Endothelial cell of umbilical vein (primary cell): Measurements from ENCODE around the gene GPN1. TPM values are rescaled to one million over a fixed set of nuclear protein-coding genes. Genes with fewer than 3 reads are reported as not detected.

ENCODE experiments used
- BruUV-seq: library from RNA; stranded (reverse); fragments of 400-500 nt; replicated peaks from 2 replicates; lab custom pipeline; 2021; lab: Mats Ljungman, UMichigan
- CTCF ChIA-PET: fragments of 300-600, 350-600 bp; sonication (Branson Sonifier 250); formaldehyde crosslinking; loops from one replicate; lab custom pipeline; 2021; ENCODE audit warnings: antibody characterized with exemption, inconsistent platforms; lab: Charles Lee
- POLR2A ChIA-PET: fragments of 300-600, 350-600 bp; sonication (Branson Sonifier 250); formaldehyde crosslinking; loops from one replicate; lab custom pipeline; 2021; ENCODE audit warnings: antibody characterized with exemption, inconsistent platforms; lab: Charles Lee
- DNase-seq: peaks from one replicate; pipeline ENCODE4 v3.0.0-alpha.2; 2011; ENCODE audit warnings: low read depth, low spot score
- FAIRE-seq: peaks from 2 replicates; lab custom pipeline; 2011; peaks lifted over from hg19 to GRCh38; lab: Jason Lieb, UNC
- H2AFZ ChIP-seq: 2 replicates; pipeline ENCODE4 v1.6.0; 2012; ENCODE audit warnings: low read depth, low read length, control low read depth, inconsistent platforms
- H3K27ac ChIP-seq: 2 replicates; pipeline ENCODE4 v1.5.1; 2011; ENCODE audit warnings: low read depth, mild to moderate bottlenecking, control low read depth, low read length, moderate library complexity; ENCODE audit not compliant: insufficient read depth
- H3K27me3 ChIP-seq, 2 experiments: 2 replicates each; pipeline versions ENCODE4 v1.6.0 to v1.6.1; 2011; ENCODE audit warnings: low read length in 2 of 2, mixed read lengths in 1 of 2; ENCODE audit not compliant: control insufficient read depth in 2 of 2, insufficient read depth in 2 of 2
- H3K36me3 ChIP-seq, 2 experiments: 2 replicates in 1 of 2; 3 replicates in 1 of 2; pipeline ENCODE4 v1.5.1; 2011; ENCODE audit warnings: low read length in 2 of 2, mild to moderate bottlenecking in 1 of 2, moderate library complexity in 1 of 2; ENCODE audit not compliant: control insufficient read depth in 2 of 2, insufficient read depth in 2 of 2; ENCODE audit errors: extremely low read depth in 1 of 2
- H3K4me1 ChIP-seq: 3 replicates; pipeline ENCODE4 v1.5.1; 2011; ENCODE audit warnings: mild to moderate bottlenecking, low read length; ENCODE audit not compliant: control insufficient read depth, insufficient read depth; ENCODE audit errors: extremely low read depth
- H3K4me2 ChIP-seq: 2 replicates; pipeline ENCODE4 v1.6.1; 2011; ENCODE audit warnings: low read length, control low read depth, mixed read lengths; ENCODE audit not compliant: insufficient read depth
- H3K4me3 ChIP-seq, 3 experiments: fragments of 200-600 bp in 1 of 3; sonication (generic), shearing (Covaris generic) in 1 of 3; replicated peaks in 1 of 3; 2 replicates each; pipeline ENCODE4 v1.5.1; 2011 to 2016; ENCODE audit warnings: control low read depth in 3 of 3, low read length in 3 of 3, mild to moderate bottlenecking in 2 of 3, inconsistent platforms in 1 of 3, low read depth in 1 of 3, moderate library complexity in 1 of 3; ENCODE audit not compliant: insufficient read depth in 1 of 3
- H3K79me2 ChIP-seq: 2 replicates; pipeline ENCODE4 v1.6.0; 2012; ENCODE audit warnings: low read length, inconsistent platforms; ENCODE audit not compliant: control insufficient read depth, insufficient read depth
- H3K9ac ChIP-seq: replicated peaks from 2 replicates; pipeline ENCODE3; 2011; ENCODE audit warnings: low read length, control low read depth; ENCODE audit not compliant: insufficient read depth; ENCODE audit errors: extremely low read depth
- H3K9me1 ChIP-seq: replicated peaks from 3 replicates; pipeline ENCODE4 v1.6.0; 2011; ENCODE audit warnings: mild to moderate bottlenecking, low read length; ENCODE audit not compliant: control insufficient read depth, insufficient read depth; ENCODE audit errors: extremely low read depth
- H3K9me3 ChIP-seq: replicated peaks from 2 replicates; pipeline ENCODE4 v1.5.1; 2012; ENCODE audit warnings: low read length, inconsistent platforms; ENCODE audit not compliant: control insufficient read depth, insufficient read depth
- H4K20me1 ChIP-seq: replicated peaks from 2 replicates; pipeline ENCODE3; 2011; ENCODE audit warnings: mild to moderate bottlenecking, low read length; ENCODE audit not compliant: control insufficient read depth, insufficient read depth; ENCODE audit errors: extremely low read depth
- CTCF ChIP-seq, 2 donors: IDR thresholded peaks; 1 replicate in 1 of 2; 2 replicates in 1 of 2; pipeline ENCODE4 v1.5.1; 2011; ENCODE audit warnings: low read length in 2 of 2, mild to moderate bottlenecking in 2 of 2, moderate library complexity in 2 of 2, control low read depth in 1 of 2, inconsistent platforms in 1 of 2, low read depth in 1 of 2; ENCODE audit not compliant: insufficient read depth in 1 of 2; ENCODE audit errors: extremely low read depth in 1 of 2
- EZH2 ChIP-seq: IDR thresholded peaks from 2 replicates; pipeline ENCODE4 v1.6.1; 2012; ENCODE audit warnings: borderline replicate concordance, low read depth, mild to moderate bottlenecking, moderate library complexity, low read length, inconsistent platforms; ENCODE audit not compliant: severe bottlenecking
- FOS ChIP-seq: IDR thresholded peaks from 2 replicates; pipeline ENCODE4 v1.6.1; 2011; ENCODE audit warnings: mild to moderate bottlenecking, low read length, moderate library complexity, borderline replicate concordance; ENCODE audit not compliant: insufficient read depth
- GATA2 ChIP-seq: IDR thresholded peaks from 2 replicates; pipeline ENCODE4 v1.7.0; 2011; ENCODE audit warnings: low read depth, mild to moderate bottlenecking, moderate library complexity, mixed read lengths, low read length; ENCODE audit not compliant: insufficient read length, insufficient read depth
- JUN ChIP-seq: IDR thresholded peaks from 2 replicates; pipeline ENCODE4 v1.6.1; 2011; ENCODE audit warnings: borderline replicate concordance, low read depth; ENCODE audit not compliant: insufficient read length, insufficient read depth
- MAX ChIP-seq: IDR thresholded peaks from 2 replicates; pipeline ENCODE4 v1.6.1; 2011; ENCODE audit not compliant: insufficient read depth, insufficient read length
- POLR2A ChIP-seq: IDR thresholded peaks from 2 replicates; pipeline ENCODE4 v1.6.1; 2012; ENCODE audit warnings: low read depth, mild to moderate bottlenecking, control low read depth, low read length
- POLR2AphosphoS5 ChIP-seq: IDR thresholded peaks from 2 replicates; pipeline ENCODE4 v1.6.1; 2012; ENCODE audit warnings: low read depth, mild to moderate bottlenecking, control low read depth, low read length, moderate library complexity; ENCODE audit not compliant: insufficient read depth
- dilution Hi-C: fragments of 300-500 bp; cut with MboI; formaldehyde crosslinking; loops from one replicate; pipeline ENCODE4 v1.15.0; 2019; ENCODE audit warnings: low sequenced_read_pairs; ENCODE audit not compliant: extremely low pct_ligation_motif_present
- intact Hi-C: fragments of 100-400 bp; cut with micrococcal nuclease; formaldehyde crosslinking; loops from one replicate; pipeline ENCODE4 v1.10.0; 2022
- polyA plus RNA-seq, 4 experiments: library from polyadenylated mRNA; depleted of rRNA in 3 of 4; stranded (reverse) in 3 of 4; unstranded in 1 of 4; fragments of >200 nt; gene quantifications; 2 replicates each; pipeline versions ENCODE4 v1.2.1 to v1.2.3, GENCODE V29; 2011 to 2012; ENCODE audit warnings: missing spikeins in 1 of 4
- total RNA-seq: library from RNA; stranded (reverse); gene quantifications from 2 replicates; pipeline ENCODE4 v1.2.3, GENCODE V29; 2021

GPN1 gene
- total and polyA plus RNA-seq, 2 donors (not counting 3 experiments of a cell fraction or from before 2014, with no cell fraction given): 35.4 to 45.5 TPM

- no TSS peak for BruUV-seq
- dilution Hi-C loops (no loop called here), intact Hi-C loops (no loop called here)
These were observed 18.9 kb downstream of the GPN1 start for GRCh38 chr2:27647737-27648136.

GRCh38 chr2:27651056-27651455, 22.2 kb downstream of the GPN1 start:
- Histone ChIP-seq H3K27ac (no peak overlapping the region), H3K27me3 (no peaks in the 10 kb centered on the region), H3K9me3 (no peaks in the 10 kb centered on the region), H4K20me1 (no peaks in the 10 kb centered on the region), H3K4me1 (peaks cover 9% of the 10 kb centered on the region), H3K4me2 (no peak overlapping the region), H3K9me1 (no peaks in the 10 kb centered on the region), H3K79me2 (no peaks in the 10 kb centered on the region), H3K36me3 (peaks cover 25 to 31% of the 10 kb centered on the region in 2 experiments), H3K4me3 (no peak overlapping the region), H3K9ac (no peak overlapping the region), H2AFZ (no peak overlapping the region)
- no TSS peak for BruUV-seq
- no peak for TF ChIP-seq GATA2
- TF ChIP-seq FOS: no peak
- no peak for TF ChIP-seq MAX
- no peak for TF ChIP-seq POLR2AphosphoS5
- no peak for TF ChIP-seq CTCF (IDR thresholded peaks at IDR 0.05; ENCODE audit: extremely low read depth in 1 of 2, insufficient read depth in 1 of 2, low read depth in 1 of 2, low read length in 2 of 2)
- TF ChIP-seq EZH2: no peak
- FAIRE-seq: no peak
- ChIA-PET CTCF (interaction anchor here (1.5 kb wide), 1 partner anchor 32 kb away, joined by 6 read pairs; no protein-coding TSS in a partner anchor), POLR2A (no interaction called here)
- dilution Hi-C loops: no loop called here
- intact Hi-C loops: no loop called here
- no peak for DNase-seq

More at GRCh38 chr2:27647737-27648136, 18.9 kb downstream of the GPN1 start:
- no peak for FAIRE-seq
- Histone ChIP-seq H3K9me1 (no peaks in the 10 kb centered on the region), H3K4me1 (peaks cover 5% of the 10 kb centered on the region), H3K4me3 (no peak overlapping the region), H3K9ac (no peak overlapping the region), H3K27ac (no peak overlapping the region), H3K36me3 (peaks cover 18 to 21% of the 10 kb centered on the region in 2 experiments), H3K79me2 (no peaks in the 10 kb centered on the region), H4K20me1 (no peaks in the 10 kb centered on the region), H2AFZ (no peak overlapping the region), H3K9me3 (no peaks in the 10 kb centered on the region), H3K27me3 (no peaks in the 10 kb centered on the region), H3K4me2 (no peak overlapping the region)
- CTCF ChIA-PET: interaction anchor here (1.0 to 2.6 kb wide), 3 partner anchors 9 to 36 kb away, joined by 3 to 10 read pairs (median 3); no protein-coding TSS in a partner anchor
- no peak for DNase-seq
- POLR2A ChIA-PET: no interaction called here
- TF ChIP-seq POLR2A (no peak), MAX (no peak), GATA2 (no peak), JUN (no peak)
